Erythroblast (primary cell): ENCODE measurements around the gene KRTAP5-4.

ENCODE experiments used
- GATA1 ChIP-seq: IDR thresholded peaks from 2 replicates; pipeline ENCODE4 v1.6.1; 2011; ENCODE audit warnings: low read depth, mild to moderate bottlenecking, control low read depth, low read length, moderate library complexity
- POLR2A ChIP-seq: IDR thresholded peaks from 2 replicates; pipeline ENCODE4 v1.6.1; 2011; ENCODE audit warnings: mild to moderate bottlenecking, low read length

DNA sequence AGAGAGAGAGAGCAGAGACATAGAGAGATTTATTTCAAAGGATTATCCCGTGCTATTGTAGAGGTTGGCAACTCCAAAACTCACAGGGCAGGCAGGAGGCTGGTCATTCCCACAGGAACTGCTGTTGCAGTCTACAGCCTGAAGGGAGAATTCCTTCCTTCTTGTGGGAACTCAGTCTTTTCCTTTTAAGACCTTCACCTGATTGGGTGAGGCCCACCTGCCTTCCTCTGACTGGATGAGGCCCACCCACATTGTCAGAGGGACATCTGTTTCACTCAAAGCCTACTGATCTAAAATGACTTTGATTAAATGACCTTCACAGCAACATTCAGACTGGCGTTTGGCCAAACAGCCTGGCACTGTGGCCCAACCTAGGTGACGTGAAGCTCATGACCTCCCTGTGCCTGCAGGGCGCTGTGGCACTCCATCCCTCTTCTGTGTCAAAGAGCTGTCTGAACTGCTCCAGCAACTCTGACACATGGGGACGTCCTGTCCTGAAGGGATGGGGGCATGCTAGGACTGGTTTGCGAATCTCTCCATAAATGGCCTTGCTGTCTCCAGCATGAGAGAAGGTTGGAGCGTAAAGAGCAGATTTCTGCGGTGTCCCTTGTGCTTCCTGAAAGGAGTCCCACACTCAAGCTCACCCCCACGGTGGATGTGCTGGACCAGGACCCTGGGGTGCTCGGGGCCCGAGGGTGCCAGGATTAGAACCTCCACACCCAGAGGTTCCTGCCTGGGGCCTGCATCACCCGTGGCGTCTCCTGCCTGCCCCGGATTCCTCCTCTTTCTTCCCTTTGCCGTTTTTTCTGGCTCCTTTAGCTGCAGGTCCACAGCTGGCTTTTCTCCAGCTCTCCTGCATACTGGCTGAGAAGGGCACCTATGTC lies 28.3 kb upstream of the KRTAP5-4 start:
- TF ChIP-seq POLR2A (no peak), GATA1 (no peak)
